Measurements from ENCODE around the gene DHRS7C. TPM values are rescaled to one million over a fixed set of nuclear protein-coding genes. Genes with fewer than 3 reads are reported as not detected.

DHRS7C gene
- total RNA-seq, 1 donor from 2014 or later: not detected

DNA sequence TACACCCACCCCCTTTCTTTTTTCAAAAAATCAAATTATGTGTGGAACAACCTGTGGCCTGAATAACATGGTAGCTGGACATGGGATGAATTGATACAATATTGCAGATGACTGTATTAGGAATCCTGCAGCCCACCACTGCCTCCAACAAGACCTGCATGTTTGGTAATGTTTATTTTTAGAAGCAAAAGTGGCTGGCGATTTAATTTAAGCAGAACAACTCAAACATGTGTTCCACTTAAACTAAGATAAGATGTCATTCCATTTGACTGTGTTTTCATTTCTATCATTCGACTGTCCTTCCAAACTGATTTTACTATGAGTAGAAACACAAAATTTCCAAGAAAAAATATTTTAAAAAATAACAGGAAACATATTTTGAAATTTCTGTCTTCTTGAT lies 10.1 kb upstream of the DHRS7C start:
- Mint-ChIP-seq H3K4me1 (ENCODE audit: low read depth, unreplicated experiment) (no peaks in the 10 kb centered on the region), H3K4me3 (ENCODE audit: unreplicated experiment) (no peak overlapping the region), H3K27me3 (ENCODE audit: low read depth, unreplicated experiment) (peaks cover 2% of the 10 kb centered on the region), H3K36me3 (ENCODE audit: low read depth, unreplicated experiment) (no peaks in the 10 kb centered on the region), H3K9me3 (ENCODE audit: unreplicated experiment) (no peaks in the 10 kb centered on the region), H3K27ac (ENCODE audit: unreplicated experiment) (no peak overlapping the region)
- no peak overlapping the region for H3K4me2 ChIP-seq (ENCODE audit: low read length)
- H3K9me3 ChIP-seq (ENCODE audit: insufficient read depth, low read depth, low read length): no peaks in the 10 kb centered on the region
- H3K79me2 ChIP-seq (ENCODE audit: insufficient read depth, low read length): no peaks in the 10 kb centered on the region
- no peaks in the 10 kb centered on the region for H3K4me1 ChIP-seq (ENCODE audit: insufficient read depth, low read length)
- H3K4me3 ChIP-seq (ENCODE audit: insufficient read depth, low read depth, low read length): no peak overlapping the region
- TF ChIP-seq EZH2 (IDR thresholded peaks at IDR 0.05; ENCODE audit: insufficient read depth, low read length) (no peak), CTCF (IDR thresholded peaks at IDR 0.05; ENCODE audit: insufficient read depth, low read depth, low read length) (no peak)
- H3K9ac ChIP-seq (ENCODE audit: low read length): no peak overlapping the region
- H3K27me3 ChIP-seq (ENCODE audit: insufficient read depth, low read length): no peaks in the 10 kb centered on the region
- no peaks in the 10 kb centered on the region for H3K36me3 ChIP-seq (ENCODE audit: insufficient read depth, low read length)
- DNase-seq (ENCODE audit: low read depth) (no peak), FAIRE-seq (no peak)
- no peak overlapping the region for H2AFZ ChIP-seq (ENCODE audit: low read depth, low read length)
- no peak overlapping the region for H3K27ac ChIP-seq (ENCODE audit: low read depth, low read length)
- H4K20me1 ChIP-seq (ENCODE audit: insufficient read depth, low read length): no peaks in the 10 kb centered on the region

DNA sequence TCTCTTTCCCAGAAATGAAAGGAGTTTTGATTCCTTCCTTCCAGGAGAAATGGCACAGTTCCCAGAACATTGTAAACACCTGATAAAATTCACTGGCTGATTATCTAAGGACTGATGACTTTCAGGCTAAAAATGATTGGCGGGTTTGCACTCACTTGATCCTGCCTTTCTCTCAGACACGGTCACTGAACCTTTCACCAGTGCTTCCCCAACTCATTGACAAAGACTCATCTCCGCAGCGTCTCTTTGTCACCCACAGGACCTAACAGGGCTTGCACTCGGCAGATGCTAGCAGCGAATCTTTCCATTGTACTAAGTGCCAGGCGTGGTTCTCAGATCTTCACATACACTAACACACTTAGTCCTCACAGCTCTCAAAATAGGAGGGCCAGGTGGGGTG lies 7.3 kb upstream of the DHRS7C start:
- Mint-ChIP-seq H3K27ac (ENCODE audit: unreplicated experiment) (no peak overlapping the region), H3K4me3 (ENCODE audit: unreplicated experiment) (no peak overlapping the region), H3K4me1 (ENCODE audit: low read depth, unreplicated experiment) (no peaks in the 10 kb centered on the region), H3K9me3 (ENCODE audit: unreplicated experiment) (no peaks in the 10 kb centered on the region), H3K36me3 (ENCODE audit: low read depth, unreplicated experiment) (no peaks in the 10 kb centered on the region), H3K27me3 (ENCODE audit: low read depth, unreplicated experiment) (peaks cover 12% of the 10 kb centered on the region)
- Histone ChIP-seq H3K9me3 (ENCODE audit: insufficient read depth, low read depth, low read length) (no peaks in the 10 kb centered on the region), H4K20me1 (ENCODE audit: insufficient read depth, low read length) (no peaks in the 10 kb centered on the region), H3K27ac (ENCODE audit: low read depth, low read length) (no peak overlapping the region), H3K4me2 (ENCODE audit: low read length) (no peak overlapping the region), H3K4me3 (ENCODE audit: insufficient read depth, low read depth, low read length) (no peak overlapping the region), H3K27me3 (ENCODE audit: insufficient read depth, low read length) (no peaks in the 10 kb centered on the region), H2AFZ (ENCODE audit: low read depth, low read length) (no peak overlapping the region), H3K36me3 (ENCODE audit: insufficient read depth, low read length) (no peaks in the 10 kb centered on the region), H3K4me1 (ENCODE audit: insufficient read depth, low read length) (no peaks in the 10 kb centered on the region), H3K9ac (ENCODE audit: low read length) (no peak overlapping the region), H3K79me2 (ENCODE audit: insufficient read depth, low read length) (no peaks in the 10 kb centered on the region)
- DNase-seq (ENCODE audit: low read depth): no peak
- TF ChIP-seq CTCF (IDR thresholded peaks at IDR 0.05; ENCODE audit: insufficient read depth, low read depth, low read length): no peak
- no peak for TF ChIP-seq EZH2 (IDR thresholded peaks at IDR 0.05; ENCODE audit: insufficient read depth, low read length)
- no peak for FAIRE-seq

GRCh38 chr17:9798008-9798407 lies 6.6 kb upstream of the DHRS7C start:
- H3K4me3 ChIP-seq (ENCODE audit: insufficient read depth, low read depth, low read length): no peak overlapping the region
- H3K27ac ChIP-seq (ENCODE audit: low read depth, low read length): no peak overlapping the region
- Mint-ChIP-seq H3K27ac (ENCODE audit: unreplicated experiment) (no peak overlapping the region), H3K4me3 (ENCODE audit: unreplicated experiment) (no peak overlapping the region), H3K27me3 (ENCODE audit: low read depth, unreplicated experiment) (peaks cover 12% of the 10 kb centered on the region), H3K36me3 (ENCODE audit: low read depth, unreplicated experiment) (no peaks in the 10 kb centered on the region), H3K9me3 (ENCODE audit: unreplicated experiment) (no peaks in the 10 kb centered on the region), H3K4me1 (ENCODE audit: low read depth, unreplicated experiment) (no peaks in the 10 kb centered on the region)
- no peaks in the 10 kb centered on the region for H3K79me2 ChIP-seq (ENCODE audit: insufficient read depth, low read length)
- H3K36me3 ChIP-seq (ENCODE audit: insufficient read depth, low read length): no peaks in the 10 kb centered on the region
- no peaks in the 10 kb centered on the region for H3K27me3 ChIP-seq (ENCODE audit: insufficient read depth, low read length)
- FAIRE-seq (no peak), DNase-seq (ENCODE audit: low read depth) (no peak)
- H3K9ac ChIP-seq (ENCODE audit: low read length): no peak overlapping the region
- H4K20me1 ChIP-seq (ENCODE audit: insufficient read depth, low read length): no peaks in the 10 kb centered on the region
- TF ChIP-seq EZH2 (IDR thresholded peaks at IDR 0.05; ENCODE audit: insufficient read depth, low read length) (no peak), CTCF (IDR thresholded peaks at IDR 0.05; ENCODE audit: insufficient read depth, low read depth, low read length) (no peak)
- H2AFZ ChIP-seq (ENCODE audit: low read depth, low read length): no peak overlapping the region
- H3K9me3 ChIP-seq (ENCODE audit: insufficient read depth, low read depth, low read length): no peaks in the 10 kb centered on the region
- H3K4me2 ChIP-seq (ENCODE audit: low read length): no peak overlapping the region
- no peaks in the 10 kb centered on the region for H3K4me1 ChIP-seq (ENCODE audit: insufficient read depth, low read length)

All from astrocyte (in vitro differentiated cells and primary cell).